GM20000 (cell line): ENCODE data around the gene ZNF277.

Experiments used
- DNase-seq: peaks from one replicate; pipeline ENCODE4 v3.0.0; 2012; ENCODE audit warnings: low spot score
- TF ChIP-seq, protein P1 (sequence below): IDR thresholded peaks from 2 replicates; pipeline ENCODE4 v1.5.1; 2012; ENCODE audit warnings: mild to moderate bottlenecking, control low read depth; ENCODE audit errors: extremely low read depth, missing control alignments

The ZNF277 gene

GRCh38 chr7:112356596-112356995 is 150.1 kb downstream of the ZNF277 start:
- TF ChIP-seq, protein P1, sequence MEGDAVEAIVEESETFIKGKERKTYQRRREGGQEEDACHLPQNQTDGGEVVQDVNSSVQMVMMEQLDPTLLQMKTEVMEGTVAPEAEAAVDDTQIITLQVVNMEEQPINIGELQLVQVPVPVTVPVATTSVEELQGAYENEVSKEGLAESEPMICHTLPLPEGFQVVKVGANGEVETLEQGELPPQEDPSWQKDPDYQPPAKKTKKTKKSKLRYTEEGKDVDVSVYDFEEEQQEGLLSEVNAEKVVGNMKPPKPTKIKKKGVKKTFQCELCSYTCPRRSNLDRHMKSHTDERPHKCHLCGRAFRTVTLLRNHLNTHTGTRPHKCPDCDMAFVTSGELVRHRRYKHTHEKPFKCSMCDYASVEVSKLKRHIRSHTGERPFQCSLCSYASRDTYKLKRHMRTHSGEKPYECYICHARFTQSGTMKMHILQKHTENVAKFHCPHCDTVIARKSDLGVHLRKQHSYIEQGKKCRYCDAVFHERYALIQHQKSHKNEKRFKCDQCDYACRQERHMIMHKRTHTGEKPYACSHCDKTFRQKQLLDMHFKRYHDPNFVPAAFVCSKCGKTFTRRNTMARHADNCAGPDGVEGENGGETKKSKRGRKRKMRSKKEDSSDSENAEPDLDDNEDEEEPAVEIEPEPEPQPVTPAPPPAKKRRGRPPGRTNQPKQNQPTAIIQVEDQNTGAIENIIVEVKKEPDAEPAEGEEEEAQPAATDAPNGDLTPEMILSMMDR: no peak
- DNase-seq: no peak

- no peak for DNase-seq
- TF ChIP-seq, protein P1: no peak
Measured at GRCh38 chr7:112357136-112357535, 150.6 kb downstream of the ZNF277 start.

DNA sequence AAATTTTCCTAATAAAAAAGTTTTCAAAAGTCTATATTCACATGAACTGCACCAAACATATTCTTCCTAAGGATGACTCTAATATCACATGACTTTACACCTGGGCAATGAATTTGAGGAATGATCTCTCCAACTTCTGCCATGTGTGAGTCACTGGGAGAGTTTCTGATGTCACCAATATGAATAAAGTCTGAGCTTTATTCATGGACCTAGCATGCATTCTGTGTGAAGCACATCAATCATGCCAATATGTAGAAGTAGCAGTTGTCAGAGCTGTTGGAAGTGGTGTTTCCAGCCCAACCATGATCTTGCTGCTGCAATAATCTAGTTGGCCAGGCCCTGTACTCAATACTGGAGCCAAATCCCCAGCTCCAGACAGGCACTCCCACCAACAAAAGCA is 152.0 kb downstream of the ZNF277 start:
- DNase-seq: no peak
- TF ChIP-seq, protein P1: no peak

GRCh38 chr7:112359086-112359485 is 152.6 kb downstream of the ZNF277 start:
- TF ChIP-seq, protein P1: no peak
- DNase-seq: no peak

- TF ChIP-seq, protein P1: no peak
- DNase-seq: no peak
Measured at GRCh38 chr7:112360681-112361080, 154.2 kb downstream of the ZNF277 start.

DNA sequence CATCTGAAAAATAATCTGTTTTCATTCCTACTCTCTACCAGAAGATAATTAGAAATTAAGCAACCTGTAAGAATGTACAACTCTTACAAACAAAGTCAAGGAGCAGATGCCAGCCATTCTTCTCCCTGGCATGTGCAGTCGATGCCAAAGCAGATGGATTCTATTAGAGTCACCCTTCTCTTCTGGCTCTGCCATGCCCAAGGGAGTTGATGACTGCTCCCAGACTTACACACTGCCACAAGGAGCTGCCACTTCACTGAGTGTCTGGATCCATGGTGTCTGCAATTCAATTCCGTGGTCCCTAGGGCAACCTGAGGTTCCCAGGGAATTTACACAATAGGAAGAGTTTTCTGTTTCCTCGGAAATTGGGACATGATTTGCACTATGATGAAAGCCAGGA is 154.7 kb downstream of the ZNF277 start:
- TF ChIP-seq, protein P1: no peak
- DNase-seq: no peak

- DNase-seq: no peak
Measured at GRCh38 chr7:112362053-112362650, 155.7 kb downstream of the ZNF277 start.

More at GRCh38 chr7:112362053-112362650, 155.7 kb downstream of the ZNF277 start:
- TF ChIP-seq, protein P1: no peak
